Measurements from ENCODE around the gene LMTK3.
A peak's percentile ranks its signal among the peaks of the same experiment; 100 is the strongest.

The LMTK3 gene

GRCh38 chr19:48471836-48472235 is 39.8 kb downstream of the LMTK3 start:
- no peak for DNase-seq (ENCODE audit: low read depth in 2 of 2)

- DNase-seq (ENCODE audit: low read depth in 2 of 2), result no peak
Observed at GRCh38 chr19:48470856-48471255, 40.8 kb downstream of the LMTK3 start.

- DNase-seq (ENCODE audit: low read depth in 2 of 2), result no peak
Observed at GRCh38 chr19:48469934-48470680, 41.5 kb downstream of the LMTK3 start.

GRCh38 chr19:48469289-48469881 is 42.2 kb downstream of the LMTK3 start, which contains the start of gene CYTH2:
TSS of gene CYTH2 (plus strand) at chr19:48469369. CDS start at chr19:48469508, 139 bp downstream.
- DNase-seq (ENCODE audit: low read depth in 2 of 2), result peak; percentile 52 to 66

GRCh38 chr19:48468772-48469288 is 42.8 kb downstream of the LMTK3 start:
- DNase-seq (ENCODE audit: low read depth in 2 of 2), result peak; percentile 99 to 100

- DNase-seq (ENCODE audit: low read depth in 2 of 2), result no peak
Observed at GRCh38 chr19:48466561-48467325, 44.9 kb downstream of the LMTK3 start.

- no peak for DNase-seq (ENCODE audit: low read depth in 2 of 2)
Observed at GRCh38 chr19:48465215-48465614, 46.4 kb downstream of the LMTK3 start.

GRCh38 chr19:48461982-48462655 is 49.5 kb downstream of the LMTK3 start:
- DNase-seq (ENCODE audit: low read depth in 2 of 2), result no peak

- DNase-seq (ENCODE audit: low read depth in 2 of 2), result no peak
Observed at GRCh38 chr19:48461651-48461981, 50.0 kb downstream of the LMTK3 start.

GRCh38 chr19:48458016-48458415 is 53.6 kb downstream of the LMTK3 start:
- DNase-seq (ENCODE audit: low read depth in 2 of 2), result no peak

- DNase-seq (ENCODE audit: low read depth in 2 of 2), result no peak
Observed at GRCh38 chr19:48456864-48457263, 54.8 kb downstream of the LMTK3 start.

GRCh38 chr19:48455908-48456562 is 55.6 kb downstream of the LMTK3 start:
- DNase-seq (ENCODE audit: low read depth in 2 of 2), result no peak

- no peak for DNase-seq (ENCODE audit: low read depth in 2 of 2)
Observed at GRCh38 chr19:48455171-48455907, 56.3 kb downstream of the LMTK3 start, which contains the start of gene KCNJ14. TSS of gene KCNJ14 (plus strand) at chr19:48455574. CDS start at chr19:48461725, 6,151 bp downstream.

GRCh38 chr19:48454150-48454730 is 57.4 kb downstream of the LMTK3 start:
- no peak for DNase-seq (ENCODE audit: low read depth in 2 of 2)

- no peak for DNase-seq (ENCODE audit: low read depth in 2 of 2)
Observed at GRCh38 chr19:48452289-48453190, 59.1 kb downstream of the LMTK3 start.

GRCh38 chr19:48451624-48452023 is 60.0 kb downstream of the LMTK3 start:
- no peak for DNase-seq (ENCODE audit: low read depth in 2 of 2)

- DNase-seq (ENCODE audit: low read depth in 2 of 2), result no peak
Observed at GRCh38 chr19:48450863-48451262, 60.8 kb downstream of the LMTK3 start.

- DNase-seq (ENCODE audit: low read depth in 2 of 2), result no peak
Observed at GRCh38 chr19:48450441-48450840, 61.2 kb downstream of the LMTK3 start.

- DNase-seq (ENCODE audit: low read depth in 2 of 2), result no peak
Observed at GRCh38 chr19:48448563-48448962, 63.1 kb downstream of the LMTK3 start.
